Tibial artery (tissue), 4 donors: ENCODE data around the gene LRRC49.
"Not testable (repeated sequence)": the region's sequence is repeated elsewhere in the genome, so short reads cannot be mapped to it uniquely, and the experiment has no call there.

Experiments used
- DNase-seq, 2 donors: peaks; one replicate each; pipeline ENCODE4 v3.0.0-alpha.2; 2019
- H3K27ac ChIP-seq, 2 donors: fragments of 200-600 bp; sonication (generic) in 1 of 2; 1 replicate in 1 of 2; 2 replicates in 1 of 2; pipeline ENCODE4 v1.5.1; 2018 to 2019; ENCODE audit warnings: mild to moderate bottlenecking in 1 of 2
- H3K27me3 ChIP-seq, 2 donors: fragments of 200-600 bp; sonication (generic) in 1 of 2; one replicate each; pipeline versions ENCODE4 v1.5.1 to v1.6.0; 2016 to 2019
- H3K36me3 ChIP-seq, 3 donors: fragments of 200-600 bp; sonication (generic) in 2 of 3; one replicate each; pipeline ENCODE4 v1.5.1; 2016 to 2019; ENCODE audit warnings: mild to moderate bottlenecking in 2 of 3
- H3K4me1 ChIP-seq, 4 donors: fragments of 200-600 bp; sonication (generic) in 2 of 4; 1 replicate in 3 of 4; 2 replicates in 1 of 4; pipeline ENCODE4 v1.5.1; 2016 to 2019
- H3K4me3 ChIP-seq, 2 donors: fragments of 200-600 bp; sonication (generic) in 1 of 2; 1 replicate in 1 of 2; 2 replicates in 1 of 2; pipeline ENCODE4 v1.5.1; 2018 to 2019; ENCODE audit warnings: mild to moderate bottlenecking in 2 of 2
- H3K9me3 ChIP-seq, 3 donors: fragments of 200-600 bp; sonication (generic) in 1 of 3; one replicate each; pipeline ENCODE4 v1.5.1; 2016 to 2019
- CTCF ChIP-seq, 2 experiments: fragments of 200-600 bp in 1 of 2; fragments of 450-650 bp in 1 of 2; IDR thresholded peaks; one replicate each; pipeline ENCODE4 v1.5.1; 2017 to 2019; ENCODE audit warnings: antibody characterized with exemption in 2 of 2, mild to moderate bottlenecking in 1 of 2, moderate library complexity in 1 of 2
- intact Hi-C: fragments of 100-400 bp; cut with DNase I; formaldehyde crosslinking; loops from one replicate; pipeline ENCODE4 v1.15.0; 2023; ENCODE audit warnings: low total_unique reads

Gene LRRC49

GRCh38 chr15:70856884-70857561, 35.6 kb upstream of the LRRC49 start:
- Histone ChIP-seq H3K4me3 (peak overlapping the region in 1 of 2 donors; percentile 11), H3K4me1 (peaks cover 0 to 58% (median 48%) of the 10 kb centered on the region in 4 donors), H3K9me3 (no peaks in the 10 kb centered on the region), H3K27ac (peak overlapping the region; percentile 86 to 90), H3K27me3 (no peaks in the 10 kb centered on the region), H3K36me3 (peaks cover 0 to 1% (median 0%) of the 10 kb centered on the region in 3 donors)
- DNase-seq: peak; percentile 89 to 91
- intact Hi-C loops: no loop called here
- TF ChIP-seq CTCF (IDR thresholded peaks at IDR 0.05): no peak

- no peak for TF ChIP-seq CTCF (IDR thresholded peaks at IDR 0.05)
- Histone ChIP-seq H3K4me3 (no peak overlapping the region), H3K27me3 (no peaks in the 10 kb centered on the region), H3K4me1 (peaks cover 0 to 51% (median 41%) of the 10 kb centered on the region in 4 donors), H3K27ac (peak overlapping the region; percentile 86 to 90), H3K9me3 (no peaks in the 10 kb centered on the region), H3K36me3 (no peaks in the 10 kb centered on the region)
- intact Hi-C loops: no loop called here
- no peak for DNase-seq
These were observed 34.9 kb upstream of the LRRC49 start for GRCh38 chr15:70857562-70858285.

GRCh38 chr15:70858614-70859321, 33.9 kb upstream of the LRRC49 start:
- H3K4me3 ChIP-seq, H3K27me3 ChIP-seq, DNase-seq, intact Hi-C loops, H3K36me3 ChIP-seq, H3K9me3 ChIP-seq: not testable (repeated sequence)
- Histone ChIP-seq H3K27ac (peak overlapping the region; percentile 7 to 90), H3K4me1 (peaks cover 0 to 47% (median 37%) of the 10 kb centered on the region in 4 donors)

GRCh38 chr15:70859322-70859908, 33.2 kb upstream of the LRRC49 start:
- no peak overlapping the region for H3K4me3 ChIP-seq
- H3K27ac ChIP-seq: peak overlapping the region in 1 of 2 donors; percentile 90
- no peaks in the 10 kb centered on the region for H3K9me3 ChIP-seq
- no peaks in the 10 kb centered on the region for H3K27me3 ChIP-seq
- no peak for TF ChIP-seq CTCF (IDR thresholded peaks at IDR 0.05)
- DNase-seq: no peak
- intact Hi-C loops: no loop called here
- H3K36me3 ChIP-seq: no peaks in the 10 kb centered on the region
- peaks cover 0 to 47% (median 38%) of the 10 kb centered on the region in 4 donors for H3K4me1 ChIP-seq

GRCh38 chr15:70859998-70860397, 32.6 kb upstream of the LRRC49 start:
- no peak for DNase-seq
- TF ChIP-seq CTCF (IDR thresholded peaks at IDR 0.05): no peak
- Histone ChIP-seq H3K4me3 (no peak overlapping the region), H3K36me3 (no peaks in the 10 kb centered on the region), H3K27ac (no peak overlapping the region), H3K9me3 (no peaks in the 10 kb centered on the region), H3K27me3 (no peaks in the 10 kb centered on the region), H3K4me1 (peaks cover 0 to 43% (median 36%) of the 10 kb centered on the region in 4 donors)
- intact Hi-C loops: no loop called here
